Glutamatergic neuron (in vitro differentiated cells): ENCODE data around the gene PDE4A. TPM values are rescaled to one million over a fixed set of nuclear protein-coding genes. Genes with fewer than 3 reads are reported as not detected.

Experiments used
- DNase-seq: peaks from one replicate; pipeline ENCODE4 v3.0.0; 2022
- H3K27ac Mint-ChIP-seq: one replicate; pipeline ENCODE4 v1.8.0; 2020; ENCODE audit warnings: mild to moderate bottlenecking, mixed read lengths, inconsistent platforms; ENCODE audit not compliant: unreplicated experiment
- H3K27me3 Mint-ChIP-seq: one replicate; pipeline ENCODE4 v1.8.0; 2020; ENCODE audit warnings: mild to moderate bottlenecking, moderate library complexity, mixed read lengths, inconsistent platforms; ENCODE audit not compliant: unreplicated experiment
- H3K36me3 Mint-ChIP-seq: one replicate; pipeline ENCODE4 v1.8.0; 2020; ENCODE audit warnings: mild to moderate bottlenecking, mixed read lengths, inconsistent platforms; ENCODE audit not compliant: unreplicated experiment
- H3K4me1 Mint-ChIP-seq: one replicate; pipeline ENCODE4 v1.8.0; 2020; ENCODE audit warnings: mild to moderate bottlenecking, low read depth, mixed read lengths, inconsistent platforms; ENCODE audit not compliant: unreplicated experiment
- H3K4me3 Mint-ChIP-seq: one replicate; pipeline ENCODE4 v1.8.0; 2020; ENCODE audit warnings: mild to moderate bottlenecking, mixed read lengths, inconsistent platforms; ENCODE audit not compliant: unreplicated experiment
- H3K9me3 Mint-ChIP-seq: one replicate; pipeline ENCODE4 v1.8.0; 2020; ENCODE audit warnings: mild to moderate bottlenecking, moderate library complexity, mixed read lengths, inconsistent platforms; ENCODE audit not compliant: unreplicated experiment
- total RNA-seq: library from RNA; stranded (reverse); fragmentation: NEBNext Ultra II Directional; extraction: Animal tissue kit (Norgen Biotek cat#: 25700); gene quantifications from one replicate; pipeline ENCODE4 v1.2.1, GENCODE V29; 2021; ENCODE audit not compliant: unreplicated experiment
- TF ChIP-seq, protein P1 (sequence below): fragments of 200-600 bp; sonication (generic); IDR thresholded peaks from one replicate; pipeline ENCODE4 v1.5.0; 2021; ENCODE audit not compliant: partially characterized antibody, unreplicated experiment

The PDE4A gene
- total RNA-seq, 1 donor from 2014 or later = 5.7 TPM

DNA sequence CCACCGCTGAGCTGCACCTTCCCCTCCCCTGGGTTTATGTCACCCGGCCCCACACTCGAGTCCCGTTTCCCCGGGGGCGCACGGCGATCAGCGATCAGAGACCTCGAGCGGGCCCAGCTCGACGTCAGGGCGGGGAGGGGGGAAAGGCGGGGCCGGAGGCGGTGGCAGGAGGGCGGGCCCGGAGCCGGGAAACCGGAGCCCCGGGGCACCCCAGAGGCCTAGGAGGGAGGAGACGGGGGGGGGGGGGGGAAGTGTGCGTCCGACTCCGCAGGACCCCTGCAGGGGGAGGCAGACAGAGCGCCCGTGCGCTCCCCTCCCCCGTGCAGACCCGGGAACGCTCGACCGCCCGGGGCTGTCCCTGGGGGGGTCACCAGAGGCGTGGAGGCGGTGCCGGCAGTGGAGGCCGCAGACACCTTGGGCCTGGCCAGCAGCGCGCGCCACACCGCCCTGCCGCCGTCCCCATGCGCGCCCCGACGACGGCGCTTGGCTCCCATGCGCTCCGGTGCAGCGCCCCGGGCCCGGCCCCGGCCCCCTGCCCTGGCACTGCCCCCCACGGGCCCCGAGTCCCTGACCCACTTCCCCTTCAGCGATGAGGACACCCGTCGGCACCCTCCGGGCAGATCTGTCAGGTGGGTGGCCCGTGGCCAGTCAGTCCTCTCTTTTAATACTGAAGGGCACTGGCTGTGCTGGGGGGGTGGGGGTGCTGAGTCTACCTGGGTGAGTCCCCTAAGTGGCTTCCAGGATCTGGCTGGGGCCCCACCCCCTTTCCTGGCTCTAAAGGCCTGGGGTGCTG is 11.8 kb downstream of the PDE4A start:
- Mint-ChIP-seq H3K4me3 (peak overlapping the region; percentile 68), H3K4me1 (no peaks in the 10 kb centered on the region), H3K27ac (no peak overlapping the region), H3K36me3 (no peaks in the 10 kb centered on the region), H3K27me3 (peaks cover 27% of the 10 kb centered on the region), H3K9me3 (peaks cover 7% of the 10 kb centered on the region)
- DNase-seq = peak; percentile 63
- TF ChIP-seq, protein P1, sequence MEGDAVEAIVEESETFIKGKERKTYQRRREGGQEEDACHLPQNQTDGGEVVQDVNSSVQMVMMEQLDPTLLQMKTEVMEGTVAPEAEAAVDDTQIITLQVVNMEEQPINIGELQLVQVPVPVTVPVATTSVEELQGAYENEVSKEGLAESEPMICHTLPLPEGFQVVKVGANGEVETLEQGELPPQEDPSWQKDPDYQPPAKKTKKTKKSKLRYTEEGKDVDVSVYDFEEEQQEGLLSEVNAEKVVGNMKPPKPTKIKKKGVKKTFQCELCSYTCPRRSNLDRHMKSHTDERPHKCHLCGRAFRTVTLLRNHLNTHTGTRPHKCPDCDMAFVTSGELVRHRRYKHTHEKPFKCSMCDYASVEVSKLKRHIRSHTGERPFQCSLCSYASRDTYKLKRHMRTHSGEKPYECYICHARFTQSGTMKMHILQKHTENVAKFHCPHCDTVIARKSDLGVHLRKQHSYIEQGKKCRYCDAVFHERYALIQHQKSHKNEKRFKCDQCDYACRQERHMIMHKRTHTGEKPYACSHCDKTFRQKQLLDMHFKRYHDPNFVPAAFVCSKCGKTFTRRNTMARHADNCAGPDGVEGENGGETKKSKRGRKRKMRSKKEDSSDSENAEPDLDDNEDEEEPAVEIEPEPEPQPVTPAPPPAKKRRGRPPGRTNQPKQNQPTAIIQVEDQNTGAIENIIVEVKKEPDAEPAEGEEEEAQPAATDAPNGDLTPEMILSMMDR = no peak

DNA sequence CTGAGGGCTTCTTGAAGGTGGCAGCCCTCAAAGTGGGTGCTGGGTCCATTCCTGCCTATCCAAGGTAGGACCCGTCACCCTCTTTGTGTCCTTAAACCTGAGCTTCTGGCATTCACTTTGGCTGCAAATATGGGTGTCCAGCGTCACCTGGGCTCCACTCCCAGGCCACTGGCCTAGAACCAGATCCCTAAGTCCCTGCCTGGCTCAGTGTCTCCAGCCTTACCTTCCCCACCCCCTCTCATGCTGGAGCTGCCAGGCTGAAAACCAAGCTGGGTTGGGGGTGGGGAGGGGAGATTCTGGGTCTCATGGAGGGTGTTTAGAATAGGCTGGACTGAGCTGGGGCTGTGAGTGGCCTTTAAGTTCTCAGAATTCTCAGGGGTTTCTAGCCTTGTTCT is 12.4 kb downstream of the PDE4A start:
- no peaks in the 10 kb centered on the region for H3K4me1 Mint-ChIP-seq
- H3K4me3 Mint-ChIP-seq = no peak overlapping the region
- peaks cover 25% of the 10 kb centered on the region for H3K27me3 Mint-ChIP-seq

DNA sequence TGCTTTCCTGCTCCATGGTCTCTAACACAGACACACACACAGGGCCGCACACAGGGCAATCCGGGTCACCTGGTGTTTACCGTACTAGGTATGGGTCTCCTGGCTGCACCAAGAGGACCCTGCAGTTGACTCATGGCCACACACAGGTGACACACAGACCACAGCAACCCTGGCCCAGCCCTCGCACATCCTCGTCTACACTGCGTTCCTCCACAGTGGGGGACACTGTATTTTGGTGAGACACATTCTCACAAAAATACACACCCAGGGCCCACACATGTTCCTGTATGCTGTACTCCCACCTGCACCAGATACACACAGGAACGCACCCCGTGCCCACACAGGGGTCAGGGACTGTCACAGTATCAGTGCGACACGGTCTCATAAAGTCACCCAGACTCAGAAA is 12.8 kb downstream of the PDE4A start:
- H3K36me3 Mint-ChIP-seq = no peaks in the 10 kb centered on the region
- H3K4me1 Mint-ChIP-seq = no peaks in the 10 kb centered on the region
- H3K9me3 Mint-ChIP-seq = peaks cover 7% of the 10 kb centered on the region
- H3K27me3 Mint-ChIP-seq = peaks cover 25% of the 10 kb centered on the region
- no peak for DNase-seq
- TF ChIP-seq, protein P1 = no peak
- no peak overlapping the region for H3K27ac Mint-ChIP-seq
- no peak overlapping the region for H3K4me3 Mint-ChIP-seq

More for the DNA sequence above, 12.4 kb downstream of the PDE4A start:
- Mint-ChIP-seq H3K9me3 (peaks cover 7% of the 10 kb centered on the region), H3K36me3 (no peaks in the 10 kb centered on the region), H3K27ac (no peak overlapping the region)
- DNase-seq = no peak
- TF ChIP-seq, protein P1 = no peak

DNA sequence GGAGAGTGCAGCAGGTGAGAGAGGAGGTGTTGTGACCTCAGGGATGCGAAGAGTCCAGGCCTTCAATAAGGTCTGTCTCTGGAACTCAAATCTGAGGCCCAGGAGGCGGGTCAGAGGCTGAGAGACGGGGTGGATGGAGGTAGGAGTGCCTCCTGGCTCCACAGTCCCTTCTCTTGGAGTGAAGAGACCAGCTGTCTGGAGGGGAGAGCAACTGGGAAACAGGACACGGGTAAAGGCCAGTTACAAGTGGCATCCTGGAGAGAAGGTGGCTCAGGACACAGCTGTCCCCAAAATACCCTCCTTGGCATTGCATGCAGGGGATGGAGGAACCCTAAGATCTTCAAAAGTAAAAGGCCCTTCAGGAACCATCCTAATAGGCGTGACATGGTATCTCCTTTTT is 19.2 kb downstream of the PDE4A start:
- TF ChIP-seq, protein P1 = no peak
- Mint-ChIP-seq H3K27ac (no peak overlapping the region), H3K4me3 (no peak overlapping the region), H3K36me3 (no peaks in the 10 kb centered on the region), H3K27me3 (no peaks in the 10 kb centered on the region), H3K4me1 (no peaks in the 10 kb centered on the region), H3K9me3 (peaks cover 1% of the 10 kb centered on the region)
- no peak for DNase-seq

DNA sequence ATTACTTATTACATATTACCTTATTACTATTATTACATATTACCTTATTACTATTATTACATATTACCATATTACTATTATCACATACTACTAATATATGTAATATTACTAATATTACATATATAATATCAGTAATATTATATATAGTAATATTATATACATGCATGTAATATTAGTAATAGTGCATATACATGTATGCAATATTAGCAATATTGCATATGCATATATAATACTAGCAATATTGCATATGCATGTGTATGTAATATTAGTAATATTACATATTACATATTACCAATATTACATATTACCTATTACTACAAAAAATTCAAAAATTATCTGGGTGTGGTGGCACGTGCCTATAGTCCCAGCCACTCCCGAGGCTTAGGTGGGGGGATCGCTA is 22.4 kb downstream of the PDE4A start:
- Mint-ChIP-seq H3K4me3 (no peak overlapping the region), H3K9me3 (peaks cover 2% of the 10 kb centered on the region), H3K27ac (no peak overlapping the region), H3K36me3 (no peaks in the 10 kb centered on the region), H3K27me3 (no peaks in the 10 kb centered on the region), H3K4me1 (no peaks in the 10 kb centered on the region)
- TF ChIP-seq, protein P1 = no peak
- no peak for DNase-seq
